ENCODE data around the gene LGR4. TPM values are rescaled to one million over a fixed set of nuclear protein-coding genes. Genes with fewer than 3 reads are reported as not detected.

The LGR4 gene
- total RNA-seq, 1 donor, result 11.2 TPM

GRCh38 chr11:27460158-27460978, 12.2 kb downstream of the LGR4 start:
- no peak for DNase-seq (ENCODE audit: low read depth)
- H3K4me3 ChIP-seq (ENCODE audit: low read depth, low read length), result no peak overlapping the region
- no peak for TF ChIP-seq CTCF (IDR thresholded peaks at IDR 0.05; ENCODE audit: insufficient read depth, low read depth, low read length)

- DNase-seq (ENCODE audit: low read depth), result no peak
- no peak overlapping the region for H3K4me3 ChIP-seq (ENCODE audit: low read depth, low read length)
- no peak for TF ChIP-seq CTCF (IDR thresholded peaks at IDR 0.05; ENCODE audit: insufficient read depth, low read depth, low read length)
Measured at GRCh38 chr11:27459191-27459590, 13.4 kb downstream of the LGR4 start.

- no peak for DNase-seq (ENCODE audit: low read depth)
- H3K4me3 ChIP-seq (ENCODE audit: low read depth, low read length), result no peak overlapping the region
- no peak for TF ChIP-seq CTCF (IDR thresholded peaks at IDR 0.05; ENCODE audit: insufficient read depth, low read depth, low read length)
Measured at GRCh38 chr11:27458182-27458581, 14.4 kb downstream of the LGR4 start.

GRCh38 chr11:27456795-27457329, 15.7 kb downstream of the LGR4 start:
- no peak overlapping the region for H3K4me3 ChIP-seq (ENCODE audit: low read depth, low read length)
- DNase-seq (ENCODE audit: low read depth), result no peak

GRCh38 chr11:27456140-27456794, 16.3 kb downstream of the LGR4 start:
- H3K4me3 ChIP-seq (ENCODE audit: low read depth, low read length), result no peak overlapping the region
- no peak for DNase-seq (ENCODE audit: low read depth)
- TF ChIP-seq CTCF (IDR thresholded peaks at IDR 0.05; ENCODE audit: insufficient read depth, low read depth, low read length), result no peak

More at GRCh38 chr11:27456795-27457329, 15.7 kb downstream of the LGR4 start:
- no peak for TF ChIP-seq CTCF (IDR thresholded peaks at IDR 0.05; ENCODE audit: insufficient read depth, low read depth, low read length)

GRCh38 chr11:27455667-27456066, 16.9 kb downstream of the LGR4 start:
- TF ChIP-seq CTCF (IDR thresholded peaks at IDR 0.05; ENCODE audit: insufficient read depth, low read depth, low read length), result no peak
- DNase-seq (ENCODE audit: low read depth), result no peak
- no peak overlapping the region for H3K4me3 ChIP-seq (ENCODE audit: low read depth, low read length)
